Tracheal epithelial cell (primary cell): Measurements from ENCODE around the gene HS3ST3B1. TPM values are rescaled to one million over a fixed set of nuclear protein-coding genes. Genes with fewer than 3 reads are reported as not detected.

Experiments
- total RNA-seq: library from RNA; depleted of rRNA; stranded (reverse); fragments of >200 nt; gene quantifications from 2 replicates; pipeline ENCODE4 v1.2.1, GENCODE V29; 2014

The HS3ST3B1 gene
- total RNA-seq: 2.2 and 3.0 TPM in 2 replicates

DNA sequence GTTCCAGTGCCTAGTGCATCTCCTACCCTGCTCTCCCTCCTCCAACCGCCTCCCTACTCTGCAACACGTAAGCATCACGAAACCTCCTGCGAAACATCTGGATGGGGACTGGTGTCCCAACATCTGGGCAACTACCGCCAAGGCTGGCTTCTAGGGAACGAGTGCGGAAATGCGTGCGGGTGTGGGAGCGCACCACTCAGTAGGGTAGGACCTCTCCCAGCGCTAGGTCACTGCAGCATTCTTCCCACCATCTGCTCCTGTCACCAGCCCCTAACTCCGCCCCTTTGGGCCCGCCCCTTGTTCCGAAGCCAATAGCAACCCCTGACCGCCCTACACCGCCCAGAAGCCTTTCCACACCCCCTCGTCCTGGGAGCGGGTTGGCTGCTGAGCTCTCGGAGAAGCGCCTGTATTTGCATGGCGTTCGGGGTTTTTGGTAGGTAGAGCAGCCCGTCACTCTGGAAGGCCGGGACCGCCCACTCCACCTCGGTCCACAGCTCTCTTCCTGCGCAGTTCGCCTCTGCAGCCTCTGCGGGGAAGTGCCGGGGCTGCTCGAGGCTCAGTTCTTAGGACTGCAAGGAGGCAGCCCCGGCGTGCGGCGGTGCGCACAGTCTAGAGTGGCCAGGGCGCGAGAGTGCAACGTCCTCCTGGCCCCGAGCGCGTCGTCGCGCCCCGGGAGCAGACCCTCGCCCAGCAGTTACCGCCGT is at the start of gene HS3ST3B1:
HS3ST3B1 (plus strand) TSS at position 507 of the 704 bp plus-strand sequence. CDS start 438 bp downstream, outside the sequence.

Other genes with a start within 250 kb of the HS3ST3B1 start
- 16.4 and 16.8 TPM in 2 replicates for gene COX10, start 231.6 kb upstream of the HS3ST3B1 start, total RNA-seq
- not detected in 2 replicates for gene CDRT15, start 64.2 kb upstream of the HS3ST3B1 start, total RNA-seq